Keratinocyte (primary cell): ENCODE results near the gene PCDHGA4. TPM values are rescaled to one million over a fixed set of nuclear protein-coding genes. Genes with fewer than 3 reads are reported as not detected.
"Not testable (repeated sequence)": the region's sequence is repeated elsewhere in the genome, so short reads cannot be mapped to it uniquely, and the experiment has no call there.

Experiments
- DNase-seq: peaks from one replicate; pipeline ENCODE4 v3.0.0-alpha.2; 2011; ENCODE audit warnings: low read depth, missing footprints, low spot score
- FAIRE-seq: peaks from 2 replicates; lab custom pipeline; 2011; peaks lifted over from hg19 to GRCh38; lab: Jason Lieb, UNC
- H2AFZ ChIP-seq: 2 replicates; pipeline ENCODE4 v1.6.0; 2012; ENCODE audit warnings: low read length, control low read depth, inconsistent platforms; ENCODE audit not compliant: control insufficient read depth
- H3K27ac ChIP-seq: 2 replicates; pipeline ENCODE4 v1.5.1; 2011; ENCODE audit warnings: low read length; ENCODE audit not compliant: control insufficient read depth, insufficient read depth
- H3K27me3 ChIP-seq: 3 replicates; pipeline ENCODE4 v1.6.0; 2011; ENCODE audit warnings: low read length; ENCODE audit not compliant: control insufficient read depth, insufficient read depth; ENCODE audit errors: extremely low read depth
- H3K36me3 ChIP-seq, 2 experiments: 2 replicates in 1 of 2; 3 replicates in 1 of 2; pipeline ENCODE4 v1.5.1; 2011; ENCODE audit warnings: low read length in 2 of 2, mild to moderate bottlenecking in 1 of 2; ENCODE audit not compliant: control insufficient read depth in 2 of 2, insufficient read depth in 2 of 2; ENCODE audit errors: extremely low read depth in 1 of 2
- H3K4me1 ChIP-seq: 3 replicates; pipeline ENCODE4 v1.5.1; 2011; ENCODE audit warnings: low read length; ENCODE audit not compliant: control insufficient read depth, insufficient read depth; ENCODE audit errors: extremely low read depth
- H3K4me2 ChIP-seq: 3 replicates; pipeline ENCODE4 v1.6.0; 2011; ENCODE audit warnings: low read depth, low read length; ENCODE audit not compliant: control insufficient read depth, insufficient read depth; ENCODE audit errors: extremely low read depth
- H3K4me3 ChIP-seq, 3 experiments: fragments of 200-600 bp in 1 of 3; sonication (generic) in 1 of 3; 2 replicates in 2 of 3; 3 replicates in 1 of 3; pipeline ENCODE4 v1.5.1; 2011 to 2016; ENCODE audit warnings: low read length in 3 of 3, mild to moderate bottlenecking in 3 of 3, control low read depth in 2 of 3, inconsistent platforms in 1 of 3, low read depth in 1 of 3, mixed read lengths in 1 of 3, mixed run types in 1 of 3, moderate library complexity in 1 of 3; ENCODE audit not compliant: control insufficient read depth in 2 of 3, insufficient read depth in 2 of 3; ENCODE audit errors: extremely low read depth in 1 of 3
- H3K79me2 ChIP-seq: 2 replicates; pipeline ENCODE4 v1.6.0; 2012; ENCODE audit warnings: low read length; ENCODE audit not compliant: control insufficient read depth, insufficient read depth
- H3K9ac ChIP-seq: 3 replicates; pipeline ENCODE4 v1.6.0; 2011; ENCODE audit warnings: low read length; ENCODE audit not compliant: control insufficient read depth, insufficient read depth; ENCODE audit errors: extremely low read depth
- H3K9me1 ChIP-seq: 3 replicates; pipeline ENCODE4 v1.6.0; 2011; ENCODE audit warnings: low read length; ENCODE audit not compliant: control insufficient read depth, insufficient read depth; ENCODE audit errors: extremely low read depth
- H3K9me3 ChIP-seq: 2 replicates; pipeline ENCODE4 v1.5.1; 2012; ENCODE audit warnings: low read depth, low read length; ENCODE audit not compliant: control insufficient read depth
- H4K20me1 ChIP-seq: 3 replicates; pipeline ENCODE4 v1.6.0; 2011; ENCODE audit warnings: low read length; ENCODE audit not compliant: control insufficient read depth, insufficient read depth; ENCODE audit errors: extremely low read depth
- CTCF ChIP-seq, 3 experiments: IDR thresholded peaks in 1 of 3; conservative IDR thresholded peaks in 1 of 3; optimal IDR thresholded peaks in 1 of 3; 2 replicates in 2 of 3; 3 replicates in 1 of 3; pipeline versions ENCODE3 to v1.5.1; 2011; ENCODE audit warnings: low read length in 3 of 3, mild to moderate bottlenecking in 3 of 3, moderate library complexity in 2 of 3, control low read depth in 1 of 3, inconsistent platforms in 1 of 3; ENCODE audit not compliant: insufficient read depth in 2 of 3; ENCODE audit errors: extremely low read depth in 1 of 3
- EZH2 ChIP-seq: IDR thresholded peaks from one replicate; pipeline ENCODE4 v1.6.1; 2012; ENCODE audit warnings: inconsistent platforms, mild to moderate bottlenecking, low read length, moderate library complexity
- dilution Hi-C: fragments of 300-500 bp; cut with MboI; formaldehyde crosslinking; loops from one replicate; pipeline ENCODE4 v1.7.0; 2020; ENCODE audit warnings: low sequenced_read_pairs; ENCODE audit not compliant: extremely low pct_ligation_motif_present
- polyA plus RNA-seq, 5 experiments: library from polyadenylated mRNA; depleted of rRNA in 3 of 5; stranded (reverse) in 3 of 5; stranded (forward) in 1 of 5; unstranded in 1 of 5; fragments of >200 nt; gene quantifications; 1 replicate in 1 of 5; 2 replicates in 3 of 5; 3 replicates in 1 of 5; pipeline versions ENCODE4 v1.2.1 to v1.2.3, GENCODE V29; 2011 to 2012; ENCODE audit warnings: missing spikeins in 2 of 5, low read depth in 1 of 5, low replicate concordance in 1 of 5

PCDHGA4 gene
- polyA plus RNA-seq, 1 donor (not counting 4 experiments of a cell fraction or from before 2014, with no cell fraction given): 0.05 TPM

GRCh38 chr5:141338538-141339306, 16.1 kb upstream of the PCDHGA4 start, which contains the start of gene PCDHGA2:
Gene PCDHGA2, plus strand, starts transcription at chr5:141338760.
- dilution Hi-C loops: no loop called here
- peaks cover 11% of the 10 kb centered on the region for H3K27me3 ChIP-seq
- no peak for DNase-seq
- peak within 1 kb of the TSS; percentile 47 for H3K4me2 ChIP-seq
- H3K4me1 ChIP-seq: no peaks in the 10 kb centered on the region
- no peaks in the 10 kb centered on the region for H4K20me1 ChIP-seq
- peak within 1 kb of the TSS in 2 of 3 experiments; percentile 14 to 18 for H3K4me3 ChIP-seq
- no peak within 1 kb of the TSS for H3K9ac ChIP-seq
- H3K9me1 ChIP-seq: no peaks in the 10 kb centered on the region
- TF ChIP-seq CTCF (optimal IDR thresholded peaks at IDR 0.05 in 1 of 3, IDR thresholded peaks at IDR 0.05 in 1 of 3, conservative IDR thresholded peaks at IDR 0.05 in 1 of 3; ENCODE audit: extremely low read depth in 1 of 3, insufficient read depth in 2 of 3, low read length in 3 of 3) (peak; percentile 33 to 38 (median 37)), EZH2 (no peak)
- no peaks in the 10 kb centered on the region for H3K36me3 ChIP-seq
- peak within 1 kb of the TSS; percentile 31 for H2AFZ ChIP-seq
- no peak for FAIRE-seq
- H3K79me2 ChIP-seq: no peaks in the 10 kb centered on the region
- peaks cover 7% of the 10 kb centered on the region for H3K9me3 ChIP-seq
- no peak within 1 kb of the TSS for H3K27ac ChIP-seq

GRCh38 chr5:141340781-141341354, 14.0 kb upstream of the PCDHGA4 start:
- H2AFZ ChIP-seq, H3K9me1 ChIP-seq, H3K4me1 ChIP-seq, dilution Hi-C loops, H3K4me2 ChIP-seq, H3K4me3 ChIP-seq, DNase-seq, H3K27ac ChIP-seq, H4K20me1 ChIP-seq, FAIRE-seq, H3K36me3 ChIP-seq, H3K79me2 ChIP-seq, H3K9ac ChIP-seq: not testable (repeated sequence)
- H3K27me3 ChIP-seq: peaks cover 11% of the 10 kb centered on the region
- H3K9me3 ChIP-seq: peaks cover 16% of the 10 kb centered on the region
